ENCODE measurements around the gene MLPH. TPM values are rescaled to one million over a fixed set of nuclear protein-coding genes. Genes with fewer than 3 reads are reported as not detected.

The MLPH gene
- total RNA-seq, 2 donors from 2014 or later, result 0.75 to 1.0 TPM

DNA sequence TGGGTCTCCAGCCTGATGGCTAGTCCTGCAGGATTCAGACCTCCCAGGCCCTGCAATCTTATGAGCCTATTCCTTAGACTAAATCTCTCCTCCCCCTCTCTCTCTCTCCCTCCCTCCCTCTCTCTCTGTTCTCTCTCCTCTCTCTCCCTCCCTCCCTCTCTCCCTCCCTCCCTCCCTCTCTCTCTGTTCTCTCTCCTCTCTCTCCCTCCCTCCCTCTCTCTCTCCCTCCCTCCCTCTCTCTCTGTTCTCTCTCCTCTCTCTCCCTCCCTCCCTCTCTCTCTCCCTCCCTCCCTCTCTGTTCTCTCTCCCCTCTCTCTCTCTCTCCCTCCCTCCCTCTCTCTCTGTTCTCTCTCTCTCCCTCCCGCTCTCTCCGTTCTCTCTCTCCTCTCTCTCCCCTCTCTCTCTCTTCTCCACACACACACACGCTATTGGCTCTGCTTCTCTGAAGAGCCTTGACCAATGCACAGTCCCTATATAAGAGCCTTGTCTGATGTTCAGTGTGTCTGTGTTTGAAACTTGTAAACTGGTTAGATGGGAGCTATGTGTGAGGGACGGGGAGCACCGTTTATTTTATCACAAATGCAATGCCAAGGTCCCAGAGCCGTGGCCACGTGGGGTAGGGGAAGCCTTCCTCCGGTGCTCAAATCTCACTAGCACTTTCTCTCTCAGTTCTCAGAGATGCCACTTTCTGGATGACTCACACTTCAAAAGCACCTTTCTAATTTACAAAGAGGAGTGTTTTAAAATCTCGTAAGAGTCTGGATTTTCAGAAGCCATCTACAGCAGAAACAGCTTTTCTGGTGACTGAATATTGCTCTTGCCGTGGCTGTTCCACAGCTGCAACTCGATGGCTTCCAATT, 70.0 kb downstream of the MLPH start:
- peaks cover 4% of the 10 kb centered on the region for H3K27me3 Mint-ChIP-seq (ENCODE audit: insufficient read depth)
- H3K27ac Mint-ChIP-seq, result no peak overlapping the region
- TF ChIP-seq, protein P1, sequence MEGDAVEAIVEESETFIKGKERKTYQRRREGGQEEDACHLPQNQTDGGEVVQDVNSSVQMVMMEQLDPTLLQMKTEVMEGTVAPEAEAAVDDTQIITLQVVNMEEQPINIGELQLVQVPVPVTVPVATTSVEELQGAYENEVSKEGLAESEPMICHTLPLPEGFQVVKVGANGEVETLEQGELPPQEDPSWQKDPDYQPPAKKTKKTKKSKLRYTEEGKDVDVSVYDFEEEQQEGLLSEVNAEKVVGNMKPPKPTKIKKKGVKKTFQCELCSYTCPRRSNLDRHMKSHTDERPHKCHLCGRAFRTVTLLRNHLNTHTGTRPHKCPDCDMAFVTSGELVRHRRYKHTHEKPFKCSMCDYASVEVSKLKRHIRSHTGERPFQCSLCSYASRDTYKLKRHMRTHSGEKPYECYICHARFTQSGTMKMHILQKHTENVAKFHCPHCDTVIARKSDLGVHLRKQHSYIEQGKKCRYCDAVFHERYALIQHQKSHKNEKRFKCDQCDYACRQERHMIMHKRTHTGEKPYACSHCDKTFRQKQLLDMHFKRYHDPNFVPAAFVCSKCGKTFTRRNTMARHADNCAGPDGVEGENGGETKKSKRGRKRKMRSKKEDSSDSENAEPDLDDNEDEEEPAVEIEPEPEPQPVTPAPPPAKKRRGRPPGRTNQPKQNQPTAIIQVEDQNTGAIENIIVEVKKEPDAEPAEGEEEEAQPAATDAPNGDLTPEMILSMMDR (conservative IDR thresholded peaks at IDR 0.05), result no peak
- Histone ChIP-seq H3K9ac (ENCODE audit: extremely low read depth, low read length, poor library complexity, severe bottlenecking) (no peak overlapping the region), H3K9me3 (ENCODE audit: control insufficient read depth, low read length) (peaks cover 13% of the 10 kb centered on the region), H3K27me3 (ENCODE audit: control insufficient read depth, insufficient read depth, low read length, poor library complexity, severe bottlenecking) (no peaks in the 10 kb centered on the region), H3K4me3 (ENCODE audit: low read length) (no peak overlapping the region), H3K4me1 (ENCODE audit: control insufficient read depth, insufficient read depth, low read length) (no peaks in the 10 kb centered on the region), H3K27ac (ENCODE audit: low read depth, low read length) (no peak overlapping the region), H3K36me3 (ENCODE audit: control insufficient read depth, insufficient read depth, low read length) (no peaks in the 10 kb centered on the region)
- peaks cover 20% of the 10 kb centered on the region for H3K9me3 Mint-ChIP-seq
- peaks cover 5% of the 10 kb centered on the region for H3K36me3 Mint-ChIP-seq (ENCODE audit: low read depth)
- H3K4me3 Mint-ChIP-seq, result no peak overlapping the region
- no peaks in the 10 kb centered on the region for H3K4me1 Mint-ChIP-seq
- WGBS, 2 experiments (ENCODE audit: insufficient coverage in 1 of 2, insufficient read length in 1 of 2), result 76 to 77% methylated on average over 6 to 11 of the region's 11 CpGs
- DNase-seq, result no peak

DNA sequence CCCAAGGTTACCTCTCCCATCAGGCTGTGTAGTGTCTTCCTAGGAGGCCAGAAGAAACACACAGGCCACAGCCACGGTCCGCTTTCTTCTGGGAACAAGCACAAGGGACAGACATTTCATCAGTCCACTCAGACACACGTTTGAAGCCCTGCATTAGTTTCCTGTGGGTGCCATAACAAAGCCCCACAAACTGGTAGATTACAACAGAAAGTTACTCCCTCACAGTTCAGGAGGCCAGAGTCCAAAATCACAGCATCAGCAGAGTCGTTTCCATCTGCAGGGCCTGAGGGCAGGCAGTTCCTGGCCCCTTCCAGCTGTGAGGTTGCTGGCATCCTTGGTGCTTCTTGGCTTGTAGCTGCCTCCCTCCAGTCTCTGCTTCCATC, 70.6 kb downstream of the MLPH start:
- 85 to 93% methylated on average over 3 to 4 of the region's 4 CpGs for WGBS, 2 experiments (ENCODE audit: insufficient coverage in 1 of 2, insufficient read length in 1 of 2)
- Mint-ChIP-seq H3K36me3 (ENCODE audit: low read depth) (peaks cover 5% of the 10 kb centered on the region), H3K27me3 (ENCODE audit: insufficient read depth) (peaks cover 4% of the 10 kb centered on the region), H3K4me3 (no peak overlapping the region), H3K4me1 (no peaks in the 10 kb centered on the region), H3K27ac (no peak overlapping the region), H3K9me3 (peaks cover 20% of the 10 kb centered on the region)
- peaks cover 13% of the 10 kb centered on the region for H3K9me3 ChIP-seq (ENCODE audit: control insufficient read depth, low read length)
- no peaks in the 10 kb centered on the region for H3K27me3 ChIP-seq (ENCODE audit: control insufficient read depth, insufficient read depth, low read length, poor library complexity, severe bottlenecking)
- DNase-seq, result no peak
- no peak overlapping the region for H3K9ac ChIP-seq (ENCODE audit: extremely low read depth, low read length, poor library complexity, severe bottlenecking)
- no peak overlapping the region for H3K27ac ChIP-seq (ENCODE audit: low read depth, low read length)
- H3K4me3 ChIP-seq (ENCODE audit: low read length), result no peak overlapping the region
- TF ChIP-seq, protein P1 (conservative IDR thresholded peaks at IDR 0.05), result no peak
- H3K36me3 ChIP-seq (ENCODE audit: control insufficient read depth, insufficient read depth, low read length), result no peaks in the 10 kb centered on the region
- no peaks in the 10 kb centered on the region for H3K4me1 ChIP-seq (ENCODE audit: control insufficient read depth, insufficient read depth, low read length)

DNA sequence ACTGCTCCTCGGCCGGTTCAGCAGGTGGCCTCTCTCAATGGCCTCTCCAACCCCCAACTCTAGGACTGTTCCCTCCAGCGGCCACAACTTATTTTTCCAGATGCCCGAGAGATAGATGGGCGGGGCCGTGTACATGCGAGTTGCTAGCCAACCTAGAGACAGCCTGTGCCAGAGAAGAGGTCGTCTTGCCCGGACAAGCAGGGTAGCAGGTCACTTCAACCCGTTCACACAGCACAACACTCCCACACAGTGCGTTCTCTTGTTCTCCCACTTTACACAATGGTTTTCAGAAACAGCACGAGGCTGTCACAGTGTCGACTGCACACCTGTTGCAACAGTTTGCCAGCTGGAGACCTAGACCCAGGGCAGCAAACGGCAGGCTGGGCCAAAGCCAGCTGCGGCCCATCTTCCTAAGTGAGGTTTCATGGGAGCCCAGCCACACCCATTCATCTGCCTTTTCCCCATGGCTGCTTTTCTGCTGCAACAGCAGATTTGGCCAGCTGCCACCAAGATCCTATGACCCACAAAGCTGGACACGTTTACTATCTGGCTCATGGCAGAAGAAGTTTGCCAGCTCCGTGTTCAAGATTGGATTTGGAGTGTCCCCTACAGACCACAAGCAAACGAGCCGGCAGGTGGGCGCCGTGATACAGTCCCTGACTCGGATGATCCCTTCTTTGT, 72.0 kb downstream of the MLPH start:
- Histone ChIP-seq H3K4me3 (ENCODE audit: low read length) (no peak overlapping the region), H3K27ac (ENCODE audit: low read depth, low read length) (no peak overlapping the region), H3K36me3 (ENCODE audit: control insufficient read depth, insufficient read depth, low read length) (no peaks in the 10 kb centered on the region), H3K4me1 (ENCODE audit: control insufficient read depth, insufficient read depth, low read length) (no peaks in the 10 kb centered on the region), H3K27me3 (ENCODE audit: control insufficient read depth, insufficient read depth, low read length, poor library complexity, severe bottlenecking) (no peaks in the 10 kb centered on the region), H3K9ac (ENCODE audit: extremely low read depth, low read length, poor library complexity, severe bottlenecking) (no peak overlapping the region), H3K9me3 (ENCODE audit: control insufficient read depth, low read length) (peaks cover 13% of the 10 kb centered on the region)
- no peak overlapping the region for H3K4me3 Mint-ChIP-seq
- no peak for DNase-seq
- peaks cover under 1% of the 10 kb centered on the region for H3K36me3 Mint-ChIP-seq (ENCODE audit: low read depth)
- H3K27me3 Mint-ChIP-seq (ENCODE audit: insufficient read depth), result peaks cover 4% of the 10 kb centered on the region
- TF ChIP-seq, protein P1 (conservative IDR thresholded peaks at IDR 0.05), result no peak
- H3K4me1 Mint-ChIP-seq, result no peaks in the 10 kb centered on the region
- H3K9me3 Mint-ChIP-seq, result peaks cover 12% of the 10 kb centered on the region
- WGBS, 2 experiments (ENCODE audit: insufficient coverage in 1 of 2, insufficient read length in 1 of 2), result 86 to 89% methylated on average over 20 to 22 of the region's 22 CpGs
- no peak overlapping the region for H3K27ac Mint-ChIP-seq

All from endodermal cell (in vitro differentiated cells).